HL-60/S4 (cell line): ENCODE results near the gene COBL.

ENCODE experiments used
- in situ Hi-C: fragments of 300-500 bp; cut with MboI; formaldehyde crosslinking; loops from 2 replicates; pipeline ENCODE4 v1.14.3; 2022; ENCODE audit warnings: low sequenced_read_pairs

The COBL gene

GRCh38 chr7:51239691-51240090 is 76.9 kb downstream of the COBL start:
- in situ Hi-C loops: no loop called here

GRCh38 chr7:51238981-51239495 is 77.6 kb downstream of the COBL start:
- in situ Hi-C loops: no loop called here

- in situ Hi-C loops: no loop called here
Observed at GRCh38 chr7:51237446-51238133, 79.0 kb downstream of the COBL start.

GRCh38 chr7:51236470-51237132 is 80.0 kb downstream of the COBL start:
- in situ Hi-C loops: no loop called here

GRCh38 chr7:51235593-51236313 is 80.9 kb downstream of the COBL start:
- in situ Hi-C loops: no loop called here

- in situ Hi-C loops: no loop called here
Observed at GRCh38 chr7:51234609-51235308, 81.8 kb downstream of the COBL start.

GRCh38 chr7:51234139-51234538 is 82.5 kb downstream of the COBL start:
- in situ Hi-C loops: no loop called here

- in situ Hi-C loops: no loop called here
Observed at GRCh38 chr7:51233374-51233773, 83.2 kb downstream of the COBL start.

- in situ Hi-C loops: no loop called here
Observed at GRCh38 chr7:51230723-51231122, 85.9 kb downstream of the COBL start.

GRCh38 chr7:51230324-51230625 is 86.3 kb downstream of the COBL start:
- in situ Hi-C loops: no loop called here

GRCh38 chr7:51229620-51230323 is 86.8 kb downstream of the COBL start:
- in situ Hi-C loops: no loop called here

- in situ Hi-C loops: no loop called here
Observed at GRCh38 chr7:51229106-51229537, 87.5 kb downstream of the COBL start.

- in situ Hi-C loops: no loop called here
Observed at GRCh38 chr7:51228386-51228958, 88.1 kb downstream of the COBL start.

- in situ Hi-C loops: no loop called here
Observed at GRCh38 chr7:51227861-51228260, 88.7 kb downstream of the COBL start.

GRCh38 chr7:51226916-51227535 is 89.6 kb downstream of the COBL start:
- in situ Hi-C loops: no loop called here

GRCh38 chr7:51226063-51226755 is 90.4 kb downstream of the COBL start:
- in situ Hi-C loops: no loop called here

- in situ Hi-C loops: no loop called here
Observed at GRCh38 chr7:51224811-51225595, 91.6 kb downstream of the COBL start.

- in situ Hi-C loops: no loop called here
Observed at GRCh38 chr7:51223505-51223904, 93.1 kb downstream of the COBL start.

GRCh38 chr7:51222916-51223315 is 93.7 kb downstream of the COBL start:
- in situ Hi-C loops: no loop called here
